GM23338 (cell line): Measurements from ENCODE around the gene HDAC10.

Source experiments
- CREB1 ChIP-seq: fragments of 250-450 bp; sonication (Bioruptor Pico); IDR thresholded peaks from 2 replicates; pipeline ENCODE4 v1.5.0; 2020; ENCODE audit warnings: low read depth, mild to moderate bottlenecking, moderate library complexity
- CTCF ChIP-seq, 2 experiments: fragments of 200-600 bp in 1 of 2; sonication (generic) in 1 of 2; conservative IDR thresholded peaks; 2 replicates each; pipeline versions ENCODE4 v1.5.1 to v1.6.1; 2016 to 2017; ENCODE audit warnings: antibody characterized with exemption in 2 of 2, low read depth in 2 of 2, mild to moderate bottlenecking in 2 of 2, moderate library complexity in 1 of 2
- EZH2 ChIP-seq: fragments of 200-600 bp; sonication (generic); IDR thresholded peaks from one replicate; pipeline ENCODE4 v1.8.0; 2017; ENCODE audit warnings: antibody characterized with exemption, mild to moderate bottlenecking, low read depth; ENCODE audit not compliant: unreplicated experiment
- EZH2phosphoT487 ChIP-seq: fragments of 200-600 bp; sonication (generic); IDR thresholded peaks from one replicate; pipeline ENCODE4 v1.8.1; 2018; ENCODE audit warnings: antibody characterized with exemption; ENCODE audit not compliant: unreplicated experiment
- JUNB ChIP-seq: IDR thresholded peaks from one replicate; pipeline ENCODE4 v1.6.1; 2016; ENCODE audit warnings: antibody characterized with exemption; ENCODE audit not compliant: unreplicated experiment

GRCh38 chr22:50264104-50264745 lies 13.2 kb upstream of the HDAC10 start:
- TF ChIP-seq CREB1 (CRISPR knock-in tag) = no peak
- TF ChIP-seq CTCF (conservative IDR thresholded peaks at IDR 0.05; ENCODE audit: low read depth in 2 of 2) = no peak
- no peak for TF ChIP-seq EZH2
- no peak for TF ChIP-seq EZH2phosphoT487
- no peak for TF ChIP-seq JUNB
